ENCODE measurements around the gene STRADA. TPM values are rescaled to one million over a fixed set of nuclear protein-coding genes. Genes with fewer than 3 reads are reported as not detected.

The STRADA gene
- total and polyA plus RNA-seq, 9 of the 15 experiments (the other 6 are each of a cell fraction or from before 2014, with no cell fraction given), result 6.6 to 33.0 (median 20.5) TPM

DNA sequence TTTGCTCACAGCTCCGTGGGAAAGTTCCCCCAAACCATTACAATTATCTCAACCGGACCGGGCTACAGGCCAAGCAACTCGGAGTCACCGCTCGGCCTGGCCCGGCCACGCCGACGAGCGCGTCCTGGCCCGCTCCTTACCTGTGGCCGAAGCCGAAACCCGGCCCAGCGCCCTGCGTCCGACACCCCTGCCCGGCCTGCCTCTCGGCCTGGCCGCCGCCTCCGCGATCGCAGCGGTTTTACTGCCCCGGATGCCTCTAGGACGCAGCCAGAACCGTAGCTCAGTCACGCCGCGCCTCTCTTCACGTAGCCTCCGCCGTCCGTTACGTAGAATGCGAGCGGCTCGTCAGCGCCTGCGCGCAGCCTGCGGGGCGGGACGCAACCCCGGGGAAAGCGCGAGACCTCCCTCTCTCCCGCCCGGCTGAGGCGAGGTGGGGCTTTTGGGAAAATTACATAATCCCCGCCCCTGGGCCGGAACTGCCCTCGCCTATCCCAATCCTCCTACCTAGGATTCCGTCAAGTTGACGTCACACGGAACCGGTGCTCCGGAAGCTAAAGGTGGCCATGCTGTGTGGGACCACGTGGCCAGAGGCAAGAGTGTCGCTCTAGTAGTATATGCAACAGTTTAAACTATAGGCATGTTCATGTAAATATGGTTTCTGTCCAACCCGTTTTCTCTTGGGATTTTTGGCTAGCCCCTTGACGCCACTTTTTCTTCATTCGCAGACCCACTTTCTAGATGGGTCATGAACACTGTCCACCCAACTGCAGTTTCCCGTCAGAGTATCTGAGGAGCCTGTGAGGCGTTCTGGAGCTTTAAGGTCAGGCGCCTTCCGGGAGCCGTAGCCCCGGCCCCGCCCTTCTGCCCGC is 31.9 kb upstream of the STRADA start, which contains the start of gene CCDC47 (continued):
- TF ChIP-seq PHB (CRISPR knock-in tag; IDR thresholded peaks at IDR 0.05) (0 out of 2 replicates have a peak, but pooled peaks have one; percentile 30), RNF2 (IDR thresholded peaks at IDR 0.05) (peak; percentile 21), POLR2H (tag; IDR thresholded peaks at IDR 0.05; ENCODE audit: low read depth) (peak; percentile 92), KAT7 (CRISPR knock-in tag; IDR thresholded peaks at IDR 0.05; ENCODE audit: borderline replicate concordance) (no peak; the same call in none of the 2 replicates), PHTF2 (CRISPR knock-in tag; IDR thresholded peaks at IDR 0.05) (no peak), HMG20A (CRISPR knock-in tag; conservative IDR thresholded peaks at IDR 0.05) (no peak), FOXA3 (CRISPR knock-in tag; conservative IDR thresholded peaks at IDR 0.05 in 1 of 2, IDR thresholded peaks at IDR 0.05 in 1 of 2) (peak in 1 of 2 experiments; percentile 52; a peak in 1 of 4 replicates), HDAC2 (IDR thresholded peaks at IDR 0.05) (peak; percentile 99), CREB1 (IDR thresholded peaks at IDR 0.05) (peak; percentile 96), CREB1 (CRISPR knock-in tag; IDR thresholded peaks at IDR 0.05) (peak; percentile 94), RBM14 (IDR thresholded peaks at IDR 0.05; ENCODE audit: borderline replicate concordance, insufficient read depth, low read depth, low read length) (no peak), ARID2 (IDR thresholded peaks at IDR 0.05) (no peak), ZNF354B (CRISPR knock-in tag; IDR thresholded peaks at IDR 0.05) (no peak), SUPT5H (IDR thresholded peaks at IDR 0.05) (peak; percentile 89), NCOA6 (IDR thresholded peaks at IDR 0.05) (no peak), PHF20 (IDR thresholded peaks at IDR 0.05; ENCODE audit: partially characterized antibody) (peak; percentile 93), SRSF1 (IDR thresholded peaks at IDR 0.05; ENCODE audit: low read depth, low read length) (peak; percentile 85; the same call in 1 of the 2 replicates), GABPB2 (CRISPR knock-in tag; conservative IDR thresholded peaks at IDR 0.05) (no peak; the same call in 1 of the 2 replicates)
- TF ChIP-seq, protein P1, sequence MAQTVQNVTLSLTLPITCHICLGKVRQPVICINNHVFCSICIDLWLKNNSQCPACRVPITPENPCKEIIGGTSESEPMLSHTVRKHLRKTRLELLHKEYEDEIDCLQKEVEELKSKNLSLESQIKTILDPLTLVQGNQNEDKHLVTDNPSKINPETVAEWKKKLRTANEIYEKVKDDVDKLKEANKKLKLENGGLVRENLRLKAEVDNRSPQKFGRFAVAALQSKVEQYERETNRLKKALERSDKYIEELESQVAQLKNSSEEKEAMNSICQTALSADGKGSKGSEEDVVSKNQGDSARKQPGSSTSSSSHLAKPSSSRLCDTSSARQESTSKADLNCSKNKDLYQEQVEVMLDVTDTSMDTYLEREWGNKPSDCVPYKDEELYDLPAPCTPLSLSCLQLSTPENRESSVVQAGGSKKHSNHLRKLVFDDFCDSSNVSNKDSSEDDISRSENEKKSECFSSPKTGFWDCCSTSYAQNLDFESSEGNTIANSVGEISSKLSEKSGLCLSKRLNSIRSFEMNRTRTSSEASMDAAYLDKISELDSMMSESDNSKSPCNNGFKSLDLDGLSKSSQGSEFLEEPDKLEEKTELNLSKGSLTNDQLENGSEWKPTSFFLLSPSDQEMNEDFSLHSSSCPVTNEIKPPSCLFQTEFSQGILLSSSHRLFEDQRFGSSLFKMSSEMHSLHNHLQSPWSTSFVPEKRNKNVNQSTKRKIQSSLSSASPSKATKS (CRISPR knock-in tag; IDR thresholded peaks at IDR 0.05), result no peak
- TF ChIP-seq, protein P2, sequence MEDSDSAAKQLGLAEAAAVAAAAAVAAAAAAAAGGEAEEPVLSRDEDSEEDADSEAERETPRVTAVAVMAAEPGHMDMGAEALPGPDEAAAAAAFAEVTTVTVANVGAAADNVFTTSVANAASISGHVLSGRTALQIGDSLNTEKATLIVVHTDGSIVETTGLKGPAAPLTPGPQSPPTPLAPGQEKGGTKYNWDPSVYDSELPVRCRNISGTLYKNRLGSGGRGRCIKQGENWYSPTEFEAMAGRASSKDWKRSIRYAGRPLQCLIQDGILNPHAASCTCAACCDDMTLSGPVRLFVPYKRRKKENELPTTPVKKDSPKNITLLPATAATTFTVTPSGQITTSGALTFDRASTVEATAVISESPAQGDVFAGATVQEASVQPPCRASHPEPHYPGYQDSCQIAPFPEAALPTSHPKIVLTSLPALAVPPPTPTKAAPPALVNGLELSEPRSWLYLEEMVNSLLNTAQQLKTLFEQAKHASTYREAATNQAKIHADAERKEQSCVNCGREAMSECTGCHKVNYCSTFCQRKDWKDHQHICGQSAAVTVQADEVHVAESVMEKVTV (CRISPR knock-in tag; IDR thresholded peaks at IDR 0.05), result no peak
- TF ChIP-seq, protein P3, sequence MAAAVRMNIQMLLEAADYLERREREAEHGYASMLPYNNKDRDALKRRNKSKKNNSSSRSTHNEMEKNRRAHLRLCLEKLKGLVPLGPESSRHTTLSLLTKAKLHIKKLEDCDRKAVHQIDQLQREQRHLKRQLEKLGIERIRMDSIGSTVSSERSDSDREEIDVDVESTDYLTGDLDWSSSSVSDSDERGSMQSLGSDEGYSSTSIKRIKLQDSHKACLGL (CRISPR knock-in tag; IDR thresholded peaks at IDR 0.05; ENCODE audit: borderline replicate concordance, poor library complexity, severe bottlenecking), result peak; percentile 97
- TF ChIP-seq, protein P4, sequence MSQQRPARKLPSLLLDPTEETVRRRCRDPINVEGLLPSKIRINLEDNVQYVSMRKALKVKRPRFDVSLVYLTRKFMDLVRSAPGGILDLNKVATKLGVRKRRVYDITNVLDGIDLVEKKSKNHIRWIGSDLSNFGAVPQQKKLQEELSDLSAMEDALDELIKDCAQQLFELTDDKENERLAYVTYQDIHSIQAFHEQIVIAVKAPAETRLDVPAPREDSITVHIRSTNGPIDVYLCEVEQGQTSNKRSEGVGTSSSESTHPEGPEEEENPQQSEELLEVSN (IDR thresholded peaks at IDR 0.05; ENCODE audit: borderline replicate concordance in 1 of 2, extremely low read depth in 1 of 2, insufficient read depth in 1 of 2, insufficient read length in 1 of 2, low read depth in 1 of 2, low read length in 1 of 2, poor library complexity in 1 of 2, severe bottlenecking in 1 of 2), result peak; percentile 41 to 53

All from K562 (cell line).